Naive thymus-derived CD4-positive, alpha-beta T cell (primary cell): ENCODE data around the gene TSHZ2. TPM values are rescaled to one million over a fixed set of nuclear protein-coding genes. Genes with fewer than 3 reads are reported as not detected.

ENCODE experiments used
- ATAC-seq: fragments of 150-1000 bp; cut with Tn5 transposase; 2 replicates; pipeline ENCODE4 v1.10.0; 2021; ENCODE audit warnings: mild to moderate bottlenecking, moderate library complexity
- CTCF ChIA-PET: fragments of 350-600 bp; sonication (Branson Sonifier 250); formaldehyde crosslinking; loops from one replicate; lab custom pipeline; 2021; ENCODE audit warnings: antibody characterized with exemption; lab: Charles Lee
- POLR2A ChIA-PET: fragments of 350-600 bp; sonication (Branson Sonifier 250); formaldehyde crosslinking; loops from one replicate; lab custom pipeline; 2021; ENCODE audit warnings: antibody characterized with exemption, inconsistent platforms; lab: Charles Lee
- DNase-seq, 9 donors: peaks; one replicate each; pipeline versions ENCODE4 v3.0.0 to v3.0.0-alpha.2; 2020 to 2022; ENCODE audit warnings: mixed read lengths in 1 of 9
- H3K27ac ChIP-seq: one replicate; pipeline ENCODE4 v1.7.0; 2013; ENCODE audit warnings: mild to moderate bottlenecking, low read depth, low read length, moderate library complexity
- H3K27me3 ChIP-seq, 2 donors: one replicate each; pipeline ENCODE4 v1.7.0; 2013; ENCODE audit warnings: low read length in 2 of 2, mild to moderate bottlenecking in 2 of 2, moderate library complexity in 2 of 2; ENCODE audit not compliant: control insufficient read depth in 2 of 2, insufficient read depth in 2 of 2
- H3K36me3 ChIP-seq, 3 experiments: 1 replicate in 2 of 3; 2 replicates in 1 of 3; pipeline ENCODE4 v1.7.0; 2013; ENCODE audit warnings: low read length in 3 of 3, mild to moderate bottlenecking in 3 of 3, moderate library complexity in 1 of 3; ENCODE audit not compliant: insufficient read depth in 3 of 3, control insufficient read depth in 2 of 3
- H3K4me1 ChIP-seq, 2 donors: one replicate each; pipeline ENCODE4 v1.7.0; 2013; ENCODE audit warnings: low read length in 2 of 2, mild to moderate bottlenecking in 2 of 2, moderate library complexity in 1 of 2; ENCODE audit not compliant: control insufficient read depth in 2 of 2, insufficient read depth in 2 of 2
- H3K4me3 ChIP-seq: 2 replicates; pipeline ENCODE4 v1.7.0; 2013; ENCODE audit warnings: mild to moderate bottlenecking, low read length
- H3K9me3 ChIP-seq, 3 experiments: 1 replicate in 2 of 3; 2 replicates in 1 of 3; pipeline ENCODE4 v1.7.0; 2013; ENCODE audit warnings: low read length in 3 of 3; ENCODE audit not compliant: control insufficient read depth in 2 of 3
- H3K27ac Mint-ChIP-seq, 9 donors: one replicate each; pipeline ENCODE4 v1.8.0; 2020 to 2022; ENCODE audit warnings: mixed read lengths in 9 of 9, mild to moderate bottlenecking in 8 of 9, moderate library complexity in 5 of 9, inconsistent platforms in 2 of 9
- H3K27me3 Mint-ChIP-seq, 5 donors: one replicate each; pipeline ENCODE4 v1.8.0; 2021 to 2022; ENCODE audit warnings: mixed read lengths in 5 of 5, mild to moderate bottlenecking in 1 of 5
- H3K36me3 Mint-ChIP-seq, 5 donors: one replicate each; pipeline ENCODE4 v1.8.0; 2020 to 2022; ENCODE audit warnings: mixed read lengths in 5 of 5, mild to moderate bottlenecking in 3 of 5, inconsistent platforms in 1 of 5
- H3K4me1 Mint-ChIP-seq, 7 donors: one replicate each; pipeline ENCODE4 v1.8.0; 2020 to 2022; ENCODE audit warnings: mixed read lengths in 7 of 7, mild to moderate bottlenecking in 3 of 7, inconsistent platforms in 1 of 7
- H3K4me3 Mint-ChIP-seq, 10 donors: one replicate each; pipeline ENCODE4 v1.8.0; 2020 to 2022; ENCODE audit warnings: mild to moderate bottlenecking in 10 of 10, mixed read lengths in 10 of 10, moderate library complexity in 6 of 10, inconsistent platforms in 2 of 10
- H3K9me3 Mint-ChIP-seq, 11 donors: one replicate each; pipeline ENCODE4 v1.8.0; 2020 to 2022; ENCODE audit warnings: mixed read lengths in 11 of 11, mild to moderate bottlenecking in 4 of 11, inconsistent platforms in 1 of 11, moderate library complexity in 1 of 11
- intact Hi-C, 2 donors: fragments of 100-400 bp; cut with micrococcal nuclease; formaldehyde crosslinking; loops; one replicate each; pipeline ENCODE4 v1.15.1; 2023
- polyA plus RNA-seq, 2 donors: library from polyadenylated mRNA; unstranded; fragments of 300-500 nt; fragmentation: Illumina TruSeq; gene quantifications; one replicate each; pipeline ENCODE4 v1.2.3, GENCODE V29; 2021
- total RNA-seq, 6 experiments: library from RNA in 5 of 6; stranded (reverse) in 5 of 6; gene quantifications; 1 replicate in 5 of 6; 2 replicates in 1 of 6; pipeline ENCODE4 v1.2.3 and lab custom pipeline; 2021 to 2026

TSHZ2 gene
- total and polyA plus RNA-seq, 7 experiments from 2014 or later: 6.0 to 84.5 (median 42.5) TPM

GRCh38 chr20:53383916-53384315 lies 411.8 kb downstream of the TSHZ2 start:
- H3K27me3 Mint-ChIP-seq: no peaks in the 10 kb centered on the region
- no peak for ATAC-seq

GRCh38 chr20:53384392-53384791 lies 412.2 kb downstream of the TSHZ2 start:
- peak overlapping the region in 5 of 9 donors; percentile 16 to 67 (median 31) for H3K27ac Mint-ChIP-seq

More at GRCh38 chr20:53383916-53384315, 411.8 kb downstream of the TSHZ2 start:
- ChIA-PET POLR2A (no interaction called here), CTCF (interaction anchor here (0.6 to 0.7 kb wide), 2 partner anchors 164 to 674 kb away, joined by 3 read pairs; no protein-coding TSS in a partner anchor)
- Histone ChIP-seq H3K4me1 (peaks cover 0 to 11% of the 10 kb centered on the region in 2 donors), H3K4me3 (no peak overlapping the region), H3K9me3 (no peaks in the 10 kb centered on the region), H3K27ac (no peak overlapping the region), H3K36me3 (no peaks in the 10 kb centered on the region), H3K27me3 (no peaks in the 10 kb centered on the region)
- Mint-ChIP-seq H3K4me3 (no peak overlapping the region), H3K9me3 (peaks cover 0 to 3% (median 0%) of the 10 kb centered on the region in 11 donors), H3K27ac (peak overlapping the region in 1 of 9 donors; percentile 30), H3K36me3 (peaks cover 0 to 7% (median 0%) of the 10 kb centered on the region in 5 donors), H3K4me1 (peaks cover 7 to 31% (median 23%) of the 10 kb centered on the region in 7 donors)
- no peak for DNase-seq
- intact Hi-C loops: loop anchor here in 1 of 2 donors (10.0 kb wide), 1 partner anchor 1069 kb away; no protein-coding TSS in a partner anchor

GRCh38 chr20:53385941-53386767 lies 414.0 kb downstream of the TSHZ2 start:
- Mint-ChIP-seq H3K36me3 (peaks cover 0 to 7% (median 0%) of the 10 kb centered on the region in 5 donors), H3K9me3 (peaks cover 0 to 3% (median 0%) of the 10 kb centered on the region in 11 donors), H3K27me3 (peaks cover 0 to 5% (median 0%) of the 10 kb centered on the region in 5 donors), H3K27ac (peak overlapping the region in 7 of 9 donors; percentile 48 to 92 (median 87)), H3K4me1 (peaks cover 14 to 50% (median 42%) of the 10 kb centered on the region in 7 donors), H3K4me3 (no peak overlapping the region)
- intact Hi-C loops: loop anchor here in 1 of 2 donors (10.0 kb wide), 1 partner anchor 1071 kb away; no protein-coding TSS in a partner anchor
- CTCF ChIA-PET: no interaction called here
- Histone ChIP-seq H3K4me3 (no peak overlapping the region), H3K36me3 (no peaks in the 10 kb centered on the region), H3K9me3 (no peaks in the 10 kb centered on the region), H3K4me1 (peaks cover 0 to 21% of the 10 kb centered on the region in 2 donors), H3K27me3 (no peaks in the 10 kb centered on the region), H3K27ac (peak overlapping the region; percentile 24)
- POLR2A ChIA-PET: no interaction called here
- ATAC-seq (no peak), DNase-seq (peak in 1 of 9 donors; percentile 3)

More at GRCh38 chr20:53384392-53384791, 412.2 kb downstream of the TSHZ2 start:
- intact Hi-C loops: loop anchor here in 1 of 2 donors (10.0 kb wide), 1 partner anchor 1070 kb away; no protein-coding TSS in a partner anchor
- POLR2A ChIA-PET: no interaction called here
- peaks cover 0 to 16% of the 10 kb centered on the region in 2 donors for H3K4me1 ChIP-seq
- no peaks in the 10 kb centered on the region for H3K36me3 ChIP-seq
- ATAC-seq: no peak
- Mint-ChIP-seq H3K4me3 (no peak overlapping the region), H3K27me3 (peaks cover 0 to 4% (median 0%) of the 10 kb centered on the region in 5 donors), H3K9me3 (peaks cover 0 to 3% (median 0%) of the 10 kb centered on the region in 11 donors), H3K4me1 (peaks cover 11 to 35% (median 27%) of the 10 kb centered on the region in 7 donors), H3K36me3 (peaks cover 0 to 7% (median 0%) of the 10 kb centered on the region in 5 donors)
- no peak overlapping the region for H3K27ac ChIP-seq
- CTCF ChIA-PET: no interaction called here
- no peaks in the 10 kb centered on the region for H3K27me3 ChIP-seq
- no peak for DNase-seq
- H3K9me3 ChIP-seq: no peaks in the 10 kb centered on the region
- no peak overlapping the region for H3K4me3 ChIP-seq

- ChIA-PET CTCF (interaction anchor here (0.5 kb wide), 1 partner anchor 136 kb away, joined by 4 read pairs; no protein-coding TSS in a partner anchor), POLR2A (no interaction called here)
- intact Hi-C loops: loop anchor here in 1 of 2 donors (1.0 to 10.0 kb wide), 2 partner anchors 14 to 1073 kb away; no protein-coding TSS in a partner anchor
- Histone ChIP-seq H3K27ac (peak overlapping the region; percentile 32), H3K4me3 (no peak overlapping the region), H3K4me1 (peaks cover 0 to 21% of the 10 kb centered on the region in 2 donors), H3K27me3 (no peaks in the 10 kb centered on the region), H3K9me3 (no peaks in the 10 kb centered on the region), H3K36me3 (no peaks in the 10 kb centered on the region)
- Mint-ChIP-seq H3K9me3 (no peaks in the 10 kb centered on the region), H3K4me3 (peak overlapping the region in 9 of 10 donors; percentile 9 to 73 (median 34)), H3K4me1 (peaks cover 16 to 54% (median 42%) of the 10 kb centered on the region in 7 donors), H3K27me3 (peaks cover 0 to 5% (median 0%) of the 10 kb centered on the region in 5 donors), H3K36me3 (peaks cover 0 to 3% (median 0%) of the 10 kb centered on the region in 5 donors), H3K27ac (peak overlapping the region; percentile 9 to 92 (median 81))
- peak; percentile 97 for ATAC-seq
- DNase-seq: peak in 7 of 9 donors; percentile 54 to 87 (median 77)
Measured at GRCh38 chr20:53387983-53388675, 416.0 kb downstream of the TSHZ2 start.

- ATAC-seq (no peak), DNase-seq (no peak)
- Mint-ChIP-seq H3K36me3 (peaks cover 0 to 2% (median under 1%) of the 10 kb centered on the region in 5 donors), H3K9me3 (peaks cover 0 to under 1% (median 0%) of the 10 kb centered on the region in 11 donors), H3K4me1 (peaks cover 16 to 57% (median 43%) of the 10 kb centered on the region in 7 donors), H3K27me3 (peaks cover 0 to 5% (median 0%) of the 10 kb centered on the region in 5 donors), H3K4me3 (peak overlapping the region in 5 of 10 donors; percentile 2 to 55 (median 30)), H3K27ac (peak overlapping the region in 8 of 9 donors; percentile 59 to 92 (median 70))
- H3K36me3 ChIP-seq: no peaks in the 10 kb centered on the region
- H3K27me3 ChIP-seq: no peaks in the 10 kb centered on the region
- peaks cover 0 to 21% of the 10 kb centered on the region in 2 donors for H3K4me1 ChIP-seq
- POLR2A ChIA-PET: no interaction called here
- CTCF ChIA-PET: no interaction called here
- intact Hi-C loops: loop anchor here in 1 of 2 donors (10.0 kb wide), 1 partner anchor 1075 kb away; no protein-coding TSS in a partner anchor
- H3K9me3 ChIP-seq: no peaks in the 10 kb centered on the region
- no peak overlapping the region for H3K4me3 ChIP-seq
- H3K27ac ChIP-seq: no peak overlapping the region
Measured at GRCh38 chr20:53389516-53390300, 417.6 kb downstream of the TSHZ2 start.
